ENCODE measurements around the gene RARG.

DNA sequence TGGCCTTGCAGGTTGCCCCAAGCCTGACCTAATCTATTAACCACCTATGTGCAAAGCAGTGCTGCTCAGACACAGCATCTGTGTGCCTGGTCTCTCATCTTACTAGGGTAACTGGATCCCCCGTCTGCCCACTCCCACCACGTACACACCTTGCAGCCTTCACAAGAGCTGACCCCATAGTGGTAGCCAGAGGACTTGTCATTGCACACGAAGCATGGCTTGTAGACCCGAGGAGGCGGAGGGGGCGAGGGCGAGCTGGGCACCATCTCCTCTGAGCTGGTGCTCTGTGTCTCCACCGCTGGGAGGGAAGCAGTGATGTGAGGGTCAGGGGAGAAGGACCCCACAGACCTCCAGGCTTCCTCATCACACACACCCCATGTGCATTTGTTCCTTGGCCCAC lies 16.5 kb downstream of the RARG start:
- no peak for TF ChIP-seq POLR2AphosphoS5 (IDR thresholded peaks at IDR 0.05; ENCODE audit: low read depth, low read length)
- no peak for TF ChIP-seq TAF1 (IDR thresholded peaks at IDR 0.05; ENCODE audit: borderline replicate concordance, insufficient read depth, low read length)
- TF ChIP-seq, protein P1, sequence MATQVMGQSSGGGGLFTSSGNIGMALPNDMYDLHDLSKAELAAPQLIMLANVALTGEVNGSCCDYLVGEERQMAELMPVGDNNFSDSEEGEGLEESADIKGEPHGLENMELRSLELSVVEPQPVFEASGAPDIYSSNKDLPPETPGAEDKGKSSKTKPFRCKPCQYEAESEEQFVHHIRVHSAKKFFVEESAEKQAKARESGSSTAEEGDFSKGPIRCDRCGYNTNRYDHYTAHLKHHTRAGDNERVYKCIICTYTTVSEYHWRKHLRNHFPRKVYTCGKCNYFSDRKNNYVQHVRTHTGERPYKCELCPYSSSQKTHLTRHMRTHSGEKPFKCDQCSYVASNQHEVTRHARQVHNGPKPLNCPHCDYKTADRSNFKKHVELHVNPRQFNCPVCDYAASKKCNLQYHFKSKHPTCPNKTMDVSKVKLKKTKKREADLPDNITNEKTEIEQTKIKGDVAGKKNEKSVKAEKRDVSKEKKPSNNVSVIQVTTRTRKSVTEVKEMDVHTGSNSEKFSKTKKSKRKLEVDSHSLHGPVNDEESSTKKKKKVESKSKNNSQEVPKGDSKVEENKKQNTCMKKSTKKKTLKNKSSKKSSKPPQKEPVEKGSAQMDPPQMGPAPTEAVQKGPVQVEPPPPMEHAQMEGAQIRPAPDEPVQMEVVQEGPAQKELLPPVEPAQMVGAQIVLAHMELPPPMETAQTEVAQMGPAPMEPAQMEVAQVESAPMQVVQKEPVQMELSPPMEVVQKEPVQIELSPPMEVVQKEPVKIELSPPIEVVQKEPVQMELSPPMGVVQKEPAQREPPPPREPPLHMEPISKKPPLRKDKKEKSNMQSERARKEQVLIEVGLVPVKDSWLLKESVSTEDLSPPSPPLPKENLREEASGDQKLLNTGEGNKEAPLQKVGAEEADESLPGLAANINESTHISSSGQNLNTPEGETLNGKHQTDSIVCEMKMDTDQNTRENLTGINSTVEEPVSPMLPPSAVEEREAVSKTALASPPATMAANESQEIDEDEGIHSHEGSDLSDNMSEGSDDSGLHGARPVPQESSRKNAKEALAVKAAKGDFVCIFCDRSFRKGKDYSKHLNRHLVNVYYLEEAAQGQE (IDR thresholded peaks at IDR 0.05; ENCODE audit: insufficient read depth in 1 of 2, low read depth in 2 of 2, low read length in 2 of 2) = no peak

Measured in PFSK-1 (cell line).